Smooth muscle cell of the umbilical artery (primary cell): ENCODE data around the gene IL1RAP. TPM values are rescaled to one million over a fixed set of nuclear protein-coding genes. Genes with fewer than 3 reads are reported as not detected.

Experiments used
- total RNA-seq: library from RNA; depleted of rRNA; stranded (reverse); fragments of >200 nt; gene quantifications from 2 replicates; pipeline ENCODE4 v1.2.3, GENCODE V29; 2014

The IL1RAP gene
- 22.9 and 44.2 TPM in 2 replicates for total RNA-seq

GRCh38 chr3:190513409-190514370 is at the start of gene IL1RAP:
TSS of gene IL1RAP (plus strand) at chr3:190514085. CDS start at chr3:190564290, 50,205 bp downstream.

Other genes with a start within 250 kb of the IL1RAP start
- 4.3 and 10.4 TPM in 2 replicates for gene CLDN1, start 191.6 kb upstream of the IL1RAP start, total RNA-seq
- under 0.01 and 0.23 TPM in 2 replicates for gene CLDN16, start 125.9 kb upstream of the IL1RAP start, total RNA-seq
- not detected in 2 replicates for gene TMEM207, start 64.2 kb upstream of the IL1RAP start, total RNA-seq